ENCODE results near the gene B4GALT5.

B4GALT5 gene

GRCh38 chr20:49642816-49643215 is 70.9 kb downstream of the B4GALT5 start:
- no peaks in the 10 kb centered on the region for H3K9me3 ChIP-seq (ENCODE audit: control insufficient read depth, insufficient read depth, low read length)
- no peak for DNase-seq (ENCODE audit: low read depth, low spot score)
- no peaks in the 10 kb centered on the region for H3K4me1 ChIP-seq (ENCODE audit: control insufficient read depth, insufficient read depth, low read length)
- no peak overlapping the region for H3K4me3 ChIP-seq (ENCODE audit: low read length)
- no peak overlapping the region for H3K27ac ChIP-seq (ENCODE audit: low read length)
- H3K36me3 ChIP-seq (ENCODE audit: control insufficient read depth, insufficient read depth, low read length): peaks cover 25% of the 10 kb centered on the region; the same call in 1 of the 2 replicates
- WGBS (ENCODE audit: insufficient coverage, insufficient read length): no CpG with 5 or more reads among the region's 4 CpGs
- H3K27me3 ChIP-seq (ENCODE audit: control insufficient read depth, insufficient read depth, low read length): no peaks in the 10 kb centered on the region

GRCh38 chr20:49641683-49642656 is 71.7 kb downstream of the B4GALT5 start:
- no peak overlapping the region for H3K4me3 ChIP-seq (ENCODE audit: low read length)
- DNase-seq (ENCODE audit: low read depth, low spot score): no peak
- H3K9me3 ChIP-seq (ENCODE audit: control insufficient read depth, insufficient read depth, low read length): no peaks in the 10 kb centered on the region
- no peaks in the 10 kb centered on the region for H3K4me1 ChIP-seq (ENCODE audit: control insufficient read depth, insufficient read depth, low read length)
- no peak overlapping the region for H3K27ac ChIP-seq (ENCODE audit: low read length)
- H3K27me3 ChIP-seq (ENCODE audit: control insufficient read depth, insufficient read depth, low read length): no peaks in the 10 kb centered on the region
- no CpG with 5 or more reads among the region's 10 CpGs for WGBS (ENCODE audit: insufficient coverage, insufficient read length)
- peaks cover 25% of the 10 kb centered on the region; the same call in 1 of the 2 replicates for H3K36me3 ChIP-seq (ENCODE audit: control insufficient read depth, insufficient read depth, low read length)

GRCh38 chr20:49637046-49637637 is 76.5 kb downstream of the B4GALT5 start:
- H3K27ac ChIP-seq (ENCODE audit: low read length): no peak overlapping the region

GRCh38 chr20:49636447-49636846 is 77.2 kb downstream of the B4GALT5 start:
- WGBS (ENCODE audit: insufficient coverage, insufficient read length): no CpG with 5 or more reads among the region's 5 CpGs
- peaks cover 4% of the 10 kb centered on the region for H3K4me1 ChIP-seq (ENCODE audit: control insufficient read depth, insufficient read depth, low read length)
- H3K27ac ChIP-seq (ENCODE audit: low read length): no peak overlapping the region
- H3K9me3 ChIP-seq (ENCODE audit: control insufficient read depth, insufficient read depth, low read length): no peaks in the 10 kb centered on the region
- no peaks in the 10 kb centered on the region for H3K27me3 ChIP-seq (ENCODE audit: control insufficient read depth, insufficient read depth, low read length)
- peaks cover 13% of the 10 kb centered on the region; the same call in 1 of the 2 replicates for H3K36me3 ChIP-seq (ENCODE audit: control insufficient read depth, insufficient read depth, low read length)
- H3K4me3 ChIP-seq (ENCODE audit: low read length): no peak overlapping the region
- no peak for DNase-seq (ENCODE audit: low read depth, low spot score)

More at GRCh38 chr20:49637046-49637637, 76.5 kb downstream of the B4GALT5 start:
- Histone ChIP-seq H3K36me3 (ENCODE audit: control insufficient read depth, insufficient read depth, low read length) (peaks cover 15% of the 10 kb centered on the region; the same call in 1 of the 2 replicates), H3K4me1 (ENCODE audit: control insufficient read depth, insufficient read depth, low read length) (no peaks in the 10 kb centered on the region), H3K4me3 (ENCODE audit: low read length) (no peak overlapping the region), H3K27me3 (ENCODE audit: control insufficient read depth, insufficient read depth, low read length) (no peaks in the 10 kb centered on the region), H3K9me3 (ENCODE audit: control insufficient read depth, insufficient read depth, low read length) (no peaks in the 10 kb centered on the region)
- DNase-seq (ENCODE audit: low read depth, low spot score): no peak
- no CpG with 5 or more reads among the region's 8 CpGs for WGBS (ENCODE audit: insufficient coverage, insufficient read length)

GRCh38 chr20:49635866-49636265 is 77.8 kb downstream of the B4GALT5 start:
- Histone ChIP-seq H3K27me3 (ENCODE audit: control insufficient read depth, insufficient read depth, low read length) (no peaks in the 10 kb centered on the region), H3K4me1 (ENCODE audit: control insufficient read depth, insufficient read depth, low read length) (peaks cover 7% of the 10 kb centered on the region), H3K27ac (ENCODE audit: low read length) (no peak overlapping the region), H3K36me3 (ENCODE audit: control insufficient read depth, insufficient read depth, low read length) (peaks cover 11% of the 10 kb centered on the region; the same call in 1 of the 2 replicates), H3K4me3 (ENCODE audit: low read length) (no peak overlapping the region), H3K9me3 (ENCODE audit: control insufficient read depth, insufficient read depth, low read length) (no peaks in the 10 kb centered on the region)
- DNase-seq (ENCODE audit: low read depth, low spot score): no peak
- no CpG with 5 or more reads among the region's 12 CpGs for WGBS (ENCODE audit: insufficient coverage, insufficient read length)

- no peak overlapping the region for H3K27ac ChIP-seq (ENCODE audit: low read length)
- DNase-seq (ENCODE audit: low read depth, low spot score): no peak
- peaks cover 6% of the 10 kb centered on the region; the same call in 1 of the 2 replicates for H3K36me3 ChIP-seq (ENCODE audit: control insufficient read depth, insufficient read depth, low read length)
- H3K4me3 ChIP-seq (ENCODE audit: low read length): no peak overlapping the region
- no CpG with 5 or more reads among the region's 16 CpGs for WGBS (ENCODE audit: insufficient coverage, insufficient read length)
- H3K4me1 ChIP-seq (ENCODE audit: control insufficient read depth, insufficient read depth, low read length): peaks cover 7% of the 10 kb centered on the region
- no peaks in the 10 kb centered on the region for H3K9me3 ChIP-seq (ENCODE audit: control insufficient read depth, insufficient read depth, low read length)
- no peaks in the 10 kb centered on the region for H3K27me3 ChIP-seq (ENCODE audit: control insufficient read depth, insufficient read depth, low read length)
Observed at GRCh38 chr20:49635166-49635565, 78.5 kb downstream of the B4GALT5 start.

- Histone ChIP-seq H3K27ac (ENCODE audit: low read length) (no peak overlapping the region), H3K27me3 (ENCODE audit: control insufficient read depth, insufficient read depth, low read length) (no peaks in the 10 kb centered on the region), H3K4me1 (ENCODE audit: control insufficient read depth, insufficient read depth, low read length) (peaks cover 7% of the 10 kb centered on the region), H3K9me3 (ENCODE audit: control insufficient read depth, insufficient read depth, low read length) (no peaks in the 10 kb centered on the region), H3K4me3 (ENCODE audit: low read length) (no peak overlapping the region), H3K36me3 (ENCODE audit: control insufficient read depth, insufficient read depth, low read length) (peaks cover 3% of the 10 kb centered on the region; the same call in 1 of the 2 replicates)
- DNase-seq (ENCODE audit: low read depth, low spot score): no peak
- WGBS (ENCODE audit: insufficient coverage, insufficient read length): no CpG with 5 or more reads among the region's 5 CpGs
Observed at GRCh38 chr20:49634116-49634515, 79.6 kb downstream of the B4GALT5 start.

GRCh38 chr20:49633643-49634042 is 80.0 kb downstream of the B4GALT5 start:
- H3K4me1 ChIP-seq (ENCODE audit: control insufficient read depth, insufficient read depth, low read length): peaks cover 7% of the 10 kb centered on the region
- no peak overlapping the region for H3K27ac ChIP-seq (ENCODE audit: low read length)
- no peak overlapping the region for H3K4me3 ChIP-seq (ENCODE audit: low read length)
- peaks cover 3% of the 10 kb centered on the region; the same call in 1 of the 2 replicates for H3K36me3 ChIP-seq (ENCODE audit: control insufficient read depth, insufficient read depth, low read length)
- no peak for DNase-seq (ENCODE audit: low read depth, low spot score)
- H3K27me3 ChIP-seq (ENCODE audit: control insufficient read depth, insufficient read depth, low read length): no peaks in the 10 kb centered on the region
- WGBS (ENCODE audit: insufficient coverage, insufficient read length): no CpG with 5 or more reads among the region's 4 CpGs
- H3K9me3 ChIP-seq (ENCODE audit: control insufficient read depth, insufficient read depth, low read length): no peaks in the 10 kb centered on the region

GRCh38 chr20:49633023-49633422 is 80.7 kb downstream of the B4GALT5 start:
- H3K27ac ChIP-seq (ENCODE audit: low read length): no peak overlapping the region
- H3K4me3 ChIP-seq (ENCODE audit: low read length): no peak overlapping the region
- peaks cover 3% of the 10 kb centered on the region; the same call in 1 of the 2 replicates for H3K36me3 ChIP-seq (ENCODE audit: control insufficient read depth, insufficient read depth, low read length)
- no CpG with 5 or more reads among the region's 5 CpGs for WGBS (ENCODE audit: insufficient coverage, insufficient read length)
- no peaks in the 10 kb centered on the region for H3K9me3 ChIP-seq (ENCODE audit: control insufficient read depth, insufficient read depth, low read length)
- DNase-seq (ENCODE audit: low read depth, low spot score): no peak
- peaks cover 7% of the 10 kb centered on the region for H3K4me1 ChIP-seq (ENCODE audit: control insufficient read depth, insufficient read depth, low read length)
- no peaks in the 10 kb centered on the region for H3K27me3 ChIP-seq (ENCODE audit: control insufficient read depth, insufficient read depth, low read length)

GRCh38 chr20:49631856-49632418 is 81.7 kb downstream of the B4GALT5 start:
- no peak overlapping the region for H3K4me3 ChIP-seq (ENCODE audit: low read length)
- H3K27ac ChIP-seq (ENCODE audit: low read length): no peak overlapping the region
- no peaks in the 10 kb centered on the region for H3K9me3 ChIP-seq (ENCODE audit: control insufficient read depth, insufficient read depth, low read length)
- peaks cover 7% of the 10 kb centered on the region for H3K4me1 ChIP-seq (ENCODE audit: control insufficient read depth, insufficient read depth, low read length)
- WGBS (ENCODE audit: insufficient coverage, insufficient read length): no CpG with 5 or more reads among the region's 15 CpGs
- H3K36me3 ChIP-seq (ENCODE audit: control insufficient read depth, insufficient read depth, low read length): peaks cover 3% of the 10 kb centered on the region; the same call in 1 of the 2 replicates
- no peaks in the 10 kb centered on the region for H3K27me3 ChIP-seq (ENCODE audit: control insufficient read depth, insufficient read depth, low read length)
- DNase-seq (ENCODE audit: low read depth, low spot score): no peak
